ENCODE data around the gene MPP3.
"Not testable (repeated sequence)": the region's sequence is repeated elsewhere in the genome, so short reads cannot be mapped to it uniquely, and the experiment has no call there.

The MPP3 gene

GRCh38 chr17:43801844-43802243 is 31.1 kb downstream of the MPP3 start:
- no peak for DNase-seq

GRCh38 chr17:43800736-43801135 is 32.2 kb downstream of the MPP3 start:
- no peak for DNase-seq

- no peak for DNase-seq
Observed at GRCh38 chr17:43799047-43799446, 33.9 kb downstream of the MPP3 start.

- DNase-seq, result not testable (repeated sequence)
Observed at GRCh38 chr17:43798024-43798423, 34.9 kb downstream of the MPP3 start.

GRCh38 chr17:43792668-43793067 is 40.3 kb downstream of the MPP3 start:
- DNase-seq, result not testable (repeated sequence)

- DNase-seq, result no peak
Observed at GRCh38 chr17:43791589-43791988, 41.4 kb downstream of the MPP3 start.

- no peak for DNase-seq
Observed at GRCh38 chr17:43790311-43790940, 42.5 kb downstream of the MPP3 start.

GRCh38 chr17:43789482-43789881 is 43.5 kb downstream of the MPP3 start:
- DNase-seq, result no peak

- DNase-seq, result no peak
Observed at GRCh38 chr17:43788540-43788939, 44.4 kb downstream of the MPP3 start.

- peak; percentile 89 for DNase-seq
Observed at GRCh38 chr17:43787728-43788127, 45.2 kb downstream of the MPP3 start.

- peak; percentile 43 for DNase-seq
Observed at GRCh38 chr17:43784628-43785101, 48.3 kb downstream of the MPP3 start.

- DNase-seq, result peak; percentile 43
Observed at GRCh38 chr17:43784068-43784467, 48.9 kb downstream of the MPP3 start.

GRCh38 chr17:43782913-43783680 is 49.8 kb downstream of the MPP3 start:
- peak; percentile 35 for DNase-seq

GRCh38 chr17:43780135-43780534 is 52.8 kb downstream of the MPP3 start, which contains the start of gene CFAP97D1:
Gene CFAP97D1, plus strand, starts transcription at chr17:43780435. Its CDS starts 28 bp downstream, at chr17:43780463.
- no peak for DNase-seq

GRCh38 chr17:43779145-43780125 is 53.5 kb downstream of the MPP3 start:
- peak; percentile 56 for DNase-seq

GRCh38 chr17:43778337-43779144 is 54.4 kb downstream of the MPP3 start, which contains the start of gene DUSP3:
Gene DUSP3, minus strand, starts transcription at chr17:43778977. Its CDS starts 53 bp downstream, at chr17:43778924.
- peak; percentile 90 for DNase-seq

GRCh38 chr17:43774304-43775250 is 58.4 kb downstream of the MPP3 start:
- no peak for DNase-seq

GRCh38 chr17:43772877-43773648 is 59.9 kb downstream of the MPP3 start:
- peak; percentile 50 for DNase-seq

GRCh38 chr17:43771463-43771862 is 61.5 kb downstream of the MPP3 start:
- DNase-seq, result no peak

- no peak for DNase-seq
Observed at GRCh38 chr17:43770957-43771356, 62.0 kb downstream of the MPP3 start.

Data from inflammatory macrophage treated with lipopolysaccharide for 4 hours (primary cell).